ENCODE measurements around the gene ENTPD8. TPM values are rescaled to one million over a fixed set of nuclear protein-coding genes. Genes with fewer than 3 reads are reported as not detected.

ENTPD8 gene
- total and polyA plus RNA-seq, 7 donors = 0.01 TPM; not detected in 6

DNA sequence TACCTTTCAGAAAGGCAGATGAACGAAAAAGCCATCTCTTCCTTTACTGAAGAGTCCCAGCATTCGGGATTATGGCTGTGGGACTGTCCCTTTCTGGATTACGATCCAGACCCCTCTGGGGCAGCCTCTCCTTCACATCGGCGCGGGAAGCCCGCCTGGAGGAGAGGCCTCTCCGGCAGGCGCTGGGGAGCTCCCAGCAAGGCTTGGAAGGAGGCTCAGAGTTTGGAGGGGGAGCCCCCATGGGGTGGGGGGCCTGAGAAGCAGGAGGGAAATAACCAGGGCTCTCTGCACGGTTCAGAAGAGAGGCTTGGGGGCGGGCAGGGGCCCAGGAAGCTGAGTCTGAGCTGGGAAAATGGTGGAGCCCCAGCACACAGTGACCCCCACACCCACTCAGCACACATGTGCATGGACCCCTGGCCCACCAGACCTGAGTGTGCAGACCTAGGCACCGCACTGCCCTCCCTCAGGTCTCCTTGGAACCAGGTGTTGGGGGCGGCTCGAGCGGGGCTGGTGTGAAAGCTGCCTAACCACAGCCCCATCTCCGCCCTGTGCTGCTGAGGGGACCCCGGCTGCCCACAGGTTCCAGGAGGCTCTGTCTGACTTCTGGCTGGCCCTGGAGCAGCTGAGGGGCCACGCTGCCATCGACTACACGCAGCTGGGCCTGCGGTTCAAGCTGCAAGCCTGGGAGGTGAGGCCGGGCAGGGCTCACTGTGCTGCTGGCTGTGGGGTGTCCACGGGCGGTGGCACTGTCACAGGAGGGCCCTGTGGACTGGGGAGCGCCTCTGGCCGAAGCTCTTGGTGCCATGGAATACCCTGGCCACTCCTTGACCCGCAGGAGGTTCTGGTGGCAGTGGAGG is 13.5 kb downstream of the ENTPD8 start:
- intact Hi-C loops (cut with DNase I) = no loop called here
- 70 to 73% (median 72%) methylated on average over 23 to 27 of the region's 27 CpGs for WGBS, 3 donors
- no peaks in the 10 kb centered on the region for H3K27me3 ChIP-seq (ENCODE audit: insufficient read depth in 3 of 3, low read length in 2 of 3)
- no peak overlapping the region for H3K27ac ChIP-seq
- peaks cover 17% of the 10 kb centered on the region for H3K4me1 ChIP-seq
- H3K9me3 ChIP-seq = no peaks in the 10 kb centered on the region
- ATAC-seq (no peak), DNase-seq (peak; percentile 14 to 48)
- no peak overlapping the region for H3K4me3 ChIP-seq
- TF ChIP-seq, protein P1, sequence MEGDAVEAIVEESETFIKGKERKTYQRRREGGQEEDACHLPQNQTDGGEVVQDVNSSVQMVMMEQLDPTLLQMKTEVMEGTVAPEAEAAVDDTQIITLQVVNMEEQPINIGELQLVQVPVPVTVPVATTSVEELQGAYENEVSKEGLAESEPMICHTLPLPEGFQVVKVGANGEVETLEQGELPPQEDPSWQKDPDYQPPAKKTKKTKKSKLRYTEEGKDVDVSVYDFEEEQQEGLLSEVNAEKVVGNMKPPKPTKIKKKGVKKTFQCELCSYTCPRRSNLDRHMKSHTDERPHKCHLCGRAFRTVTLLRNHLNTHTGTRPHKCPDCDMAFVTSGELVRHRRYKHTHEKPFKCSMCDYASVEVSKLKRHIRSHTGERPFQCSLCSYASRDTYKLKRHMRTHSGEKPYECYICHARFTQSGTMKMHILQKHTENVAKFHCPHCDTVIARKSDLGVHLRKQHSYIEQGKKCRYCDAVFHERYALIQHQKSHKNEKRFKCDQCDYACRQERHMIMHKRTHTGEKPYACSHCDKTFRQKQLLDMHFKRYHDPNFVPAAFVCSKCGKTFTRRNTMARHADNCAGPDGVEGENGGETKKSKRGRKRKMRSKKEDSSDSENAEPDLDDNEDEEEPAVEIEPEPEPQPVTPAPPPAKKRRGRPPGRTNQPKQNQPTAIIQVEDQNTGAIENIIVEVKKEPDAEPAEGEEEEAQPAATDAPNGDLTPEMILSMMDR (IDR thresholded peaks at IDR 0.05) = no peak
- peaks cover 0 to 4% of the 10 kb centered on the region in 2 donors for H3K36me3 ChIP-seq (ENCODE audit: insufficient read depth in 1 of 2, low read depth in 1 of 2)

DNA sequence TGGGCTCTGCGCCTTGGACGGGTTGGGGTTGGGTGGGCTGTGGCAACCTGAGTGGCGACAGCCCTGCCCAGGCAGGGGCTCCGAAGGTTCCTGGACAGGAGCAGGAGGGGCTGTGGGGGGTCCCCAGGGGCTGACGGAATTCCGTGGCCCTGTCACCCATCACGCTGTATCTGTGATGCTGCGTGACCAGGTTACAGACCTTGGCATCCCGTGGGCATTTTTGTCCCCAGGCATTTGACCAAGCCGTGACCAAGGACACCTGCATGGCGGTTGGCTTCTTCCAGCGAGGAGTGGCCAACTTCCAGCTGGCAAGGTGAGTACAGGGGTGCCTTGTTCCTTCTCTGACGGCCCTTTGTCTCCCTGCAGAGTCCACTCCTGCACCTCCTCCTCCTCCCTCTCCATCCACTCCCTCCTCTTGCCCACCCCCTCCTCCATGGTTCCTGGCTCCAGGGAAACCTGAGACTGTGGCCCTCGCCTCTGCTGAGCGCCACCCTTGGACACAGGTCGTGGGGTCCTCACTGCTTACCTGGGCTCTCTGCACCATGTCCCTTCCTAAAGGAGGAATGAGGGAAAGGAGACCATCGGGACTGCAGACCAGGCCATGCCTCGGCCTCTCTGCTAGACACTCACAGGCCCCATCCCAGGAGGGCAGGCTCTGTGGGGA is 15.0 kb downstream of the ENTPD8 start:
- intact Hi-C loops (cut with DNase I) = no loop called here
- Histone ChIP-seq H3K9me3 (no peaks in the 10 kb centered on the region), H3K36me3 (ENCODE audit: insufficient read depth in 1 of 2, low read depth in 1 of 2) (peaks cover 0 to 4% of the 10 kb centered on the region in 2 donors), H3K4me1 (peaks cover 24% of the 10 kb centered on the region), H3K27ac (peak overlapping the region; percentile 83), H3K27me3 (ENCODE audit: insufficient read depth in 3 of 3, low read length in 2 of 3) (no peaks in the 10 kb centered on the region), H3K4me3 (no peak overlapping the region)
- ATAC-seq (no peak), DNase-seq (peak; percentile 13 to 50)
- WGBS, 3 donors = 62 to 67% (median 63%) methylated on average over 18 of the region's 18 CpGs
- TF ChIP-seq, protein P1 (IDR thresholded peaks at IDR 0.05) = no peak

DNA sequence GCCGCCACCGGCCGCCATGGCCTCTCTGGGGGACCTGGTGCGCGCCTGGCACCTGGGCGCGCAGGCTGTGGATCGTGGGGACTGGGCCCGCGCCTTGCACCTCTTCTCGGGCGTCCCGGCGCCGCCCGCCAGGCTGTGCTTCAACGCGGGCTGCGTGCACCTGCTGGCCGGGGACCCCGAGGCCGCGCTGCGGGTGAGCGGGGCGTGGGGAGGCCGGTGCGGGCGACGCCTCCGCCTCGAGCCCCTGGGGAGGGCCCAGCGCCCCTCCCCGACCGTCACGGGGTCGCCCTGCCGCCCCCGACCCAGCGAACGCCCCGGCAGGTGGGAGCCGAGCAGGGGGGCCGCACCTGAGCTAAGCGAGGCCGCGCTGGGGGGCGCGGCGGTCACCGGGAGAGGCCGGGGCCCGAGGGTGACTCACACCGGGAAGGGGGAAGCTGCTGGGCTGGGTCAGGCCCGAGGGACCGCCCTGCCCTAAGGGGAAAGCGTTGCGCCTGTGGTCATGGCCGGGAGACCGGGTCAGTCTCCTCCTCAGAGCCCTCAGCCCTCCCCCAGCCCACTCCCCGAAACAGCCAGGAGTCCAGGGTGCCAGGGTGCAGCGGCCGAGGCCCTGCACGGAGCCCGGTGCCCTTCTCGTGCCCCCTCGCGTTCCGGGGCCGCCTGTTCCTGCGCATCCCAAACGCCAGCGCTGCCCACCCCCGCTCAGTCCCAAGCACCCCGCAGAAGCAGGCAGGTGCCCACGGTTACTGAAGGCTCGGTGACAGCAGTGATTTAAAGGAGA is 17.5 kb downstream of the ENTPD8 start:
- no peaks in the 10 kb centered on the region for H3K27me3 ChIP-seq (ENCODE audit: insufficient read depth in 3 of 3, low read length in 2 of 3)
- peaks cover 0 to 4% of the 10 kb centered on the region in 2 donors for H3K36me3 ChIP-seq (ENCODE audit: insufficient read depth in 1 of 2, low read depth in 1 of 2)
- 9 to 27% (median 12%) methylated on average over 29 to 77 of the region's 77 CpGs for WGBS, 3 donors
- intact Hi-C loops (cut with DNase I) = loop anchor here in 1 of 2 donors (5.0 kb wide), 1 partner anchor 99 kb away; no protein-coding TSS in a partner anchor
- H3K4me1 ChIP-seq = peaks cover 24% of the 10 kb centered on the region
- peak overlapping the region; percentile 97 for H3K4me3 ChIP-seq
- DNase-seq = peak; percentile 52 to 73
- peak; percentile 14 to 60 (median 48) for ATAC-seq
- peak overlapping the region; percentile 83 for H3K27ac ChIP-seq
- H3K9me3 ChIP-seq = no peaks in the 10 kb centered on the region
- TF ChIP-seq, protein P1 (IDR thresholded peaks at IDR 0.05) = no peak

DNA sequence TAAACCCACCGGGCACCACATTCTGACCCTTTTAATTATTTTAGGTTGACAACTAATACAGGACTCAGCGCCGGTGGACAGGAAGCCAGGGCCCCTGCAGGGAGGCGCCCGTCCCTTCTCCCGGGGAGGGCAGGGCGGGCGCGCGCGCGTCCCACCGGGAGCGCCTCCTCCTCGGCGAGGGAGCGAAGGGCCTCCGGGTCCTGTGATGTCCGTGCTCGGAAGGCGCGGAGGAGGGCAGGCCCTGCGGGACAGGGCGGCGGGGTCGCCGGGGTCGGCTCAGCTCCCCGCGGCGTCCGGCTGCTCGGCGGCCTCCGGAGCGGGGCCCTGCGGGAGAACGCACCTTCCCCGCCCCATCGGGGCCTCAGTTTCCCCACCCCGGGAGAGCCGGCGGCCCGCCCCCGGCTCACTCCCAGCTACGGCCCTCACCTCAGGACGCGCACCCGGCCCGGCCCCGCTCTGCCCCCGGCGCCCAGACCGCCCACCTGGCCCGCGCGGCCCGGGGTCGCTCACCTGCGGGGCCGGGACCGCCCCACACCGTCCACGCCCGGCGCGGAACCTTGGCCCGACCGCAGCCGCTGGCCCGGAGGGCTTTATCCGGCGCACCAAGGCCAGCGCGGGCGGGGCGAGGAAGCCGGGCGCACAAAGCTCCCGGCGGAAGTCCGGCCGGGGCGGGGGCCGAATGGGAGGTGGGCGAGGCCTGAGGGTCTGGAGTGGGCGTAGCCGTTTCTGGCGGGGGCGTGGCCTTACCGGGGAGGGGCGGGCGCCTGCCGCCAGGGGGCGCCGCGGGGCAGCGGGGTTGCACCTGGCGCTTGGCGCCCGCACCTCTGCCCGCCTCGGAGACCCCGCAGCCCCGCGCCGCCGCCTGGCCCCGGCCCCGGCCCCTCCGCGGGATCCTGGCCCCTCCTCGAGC is 18.3 kb downstream of the ENTPD8 start, which contains the start of the genes EXD3 and NOXA1:
EXD3 (minus strand) TSS at position 559 of the 910 bp plus-strand sequence. CDS start 27,805 bp downstream, outside the sequence.
NOXA1 (plus strand) TSS at position 790 of the 910 bp plus-strand sequence. CDS start 137 bp downstream, outside the sequence.
- H3K4me1 ChIP-seq = peaks cover 24% of the 10 kb centered on the region
- DNase-seq (peak; percentile 94 to 98), ATAC-seq (peak; percentile 92 to 97 (median 96))
- no peaks in the 10 kb centered on the region for H3K27me3 ChIP-seq (ENCODE audit: insufficient read depth in 3 of 3, low read length in 2 of 3)
- peaks cover 0 to 4% of the 10 kb centered on the region in 2 donors for H3K36me3 ChIP-seq (ENCODE audit: insufficient read depth in 1 of 2, low read depth in 1 of 2)
- peak within 1 kb of the TSS; percentile 97 for H3K4me3 ChIP-seq
- TF ChIP-seq, protein P1 (IDR thresholded peaks at IDR 0.05) = peak; percentile 72
- no peaks in the 10 kb centered on the region for H3K9me3 ChIP-seq
- H3K27ac ChIP-seq = peak within 1 kb of the TSS; percentile 83
- intact Hi-C loops (cut with DNase I) = loop anchor here in 1 of 2 donors (5.0 kb wide), 1 partner anchor 99 kb away; no protein-coding TSS in a partner anchor
- 1 to 2% (median 1%) methylated on average over 39 to 113 of the region's 113 CpGs for WGBS, 3 donors
